GM12873 (cell line): ENCODE measurements around the gene FMOD.

Source experiments
- TF ChIP-seq, protein P1 (sequence below): IDR thresholded peaks from 2 replicates; pipeline ENCODE4 v1.5.1; 2012; ENCODE audit warnings: low read depth, mild to moderate bottlenecking, moderate library complexity, low read length, control low read depth; ENCODE audit not compliant: insufficient read depth; ENCODE audit errors: missing control alignments

The FMOD gene

GRCh38 chr1:203346060-203346768 lies 4.7 kb downstream of the FMOD start:
- TF ChIP-seq, protein P1, sequence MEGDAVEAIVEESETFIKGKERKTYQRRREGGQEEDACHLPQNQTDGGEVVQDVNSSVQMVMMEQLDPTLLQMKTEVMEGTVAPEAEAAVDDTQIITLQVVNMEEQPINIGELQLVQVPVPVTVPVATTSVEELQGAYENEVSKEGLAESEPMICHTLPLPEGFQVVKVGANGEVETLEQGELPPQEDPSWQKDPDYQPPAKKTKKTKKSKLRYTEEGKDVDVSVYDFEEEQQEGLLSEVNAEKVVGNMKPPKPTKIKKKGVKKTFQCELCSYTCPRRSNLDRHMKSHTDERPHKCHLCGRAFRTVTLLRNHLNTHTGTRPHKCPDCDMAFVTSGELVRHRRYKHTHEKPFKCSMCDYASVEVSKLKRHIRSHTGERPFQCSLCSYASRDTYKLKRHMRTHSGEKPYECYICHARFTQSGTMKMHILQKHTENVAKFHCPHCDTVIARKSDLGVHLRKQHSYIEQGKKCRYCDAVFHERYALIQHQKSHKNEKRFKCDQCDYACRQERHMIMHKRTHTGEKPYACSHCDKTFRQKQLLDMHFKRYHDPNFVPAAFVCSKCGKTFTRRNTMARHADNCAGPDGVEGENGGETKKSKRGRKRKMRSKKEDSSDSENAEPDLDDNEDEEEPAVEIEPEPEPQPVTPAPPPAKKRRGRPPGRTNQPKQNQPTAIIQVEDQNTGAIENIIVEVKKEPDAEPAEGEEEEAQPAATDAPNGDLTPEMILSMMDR: peak; percentile 23

GRCh38 chr1:203343956-203344754 lies 6.8 kb downstream of the FMOD start:
- TF ChIP-seq, protein P1: no peak

GRCh38 chr1:203342192-203342940 lies 8.6 kb downstream of the FMOD start:
- TF ChIP-seq, protein P1: peak; percentile 95

DNA sequence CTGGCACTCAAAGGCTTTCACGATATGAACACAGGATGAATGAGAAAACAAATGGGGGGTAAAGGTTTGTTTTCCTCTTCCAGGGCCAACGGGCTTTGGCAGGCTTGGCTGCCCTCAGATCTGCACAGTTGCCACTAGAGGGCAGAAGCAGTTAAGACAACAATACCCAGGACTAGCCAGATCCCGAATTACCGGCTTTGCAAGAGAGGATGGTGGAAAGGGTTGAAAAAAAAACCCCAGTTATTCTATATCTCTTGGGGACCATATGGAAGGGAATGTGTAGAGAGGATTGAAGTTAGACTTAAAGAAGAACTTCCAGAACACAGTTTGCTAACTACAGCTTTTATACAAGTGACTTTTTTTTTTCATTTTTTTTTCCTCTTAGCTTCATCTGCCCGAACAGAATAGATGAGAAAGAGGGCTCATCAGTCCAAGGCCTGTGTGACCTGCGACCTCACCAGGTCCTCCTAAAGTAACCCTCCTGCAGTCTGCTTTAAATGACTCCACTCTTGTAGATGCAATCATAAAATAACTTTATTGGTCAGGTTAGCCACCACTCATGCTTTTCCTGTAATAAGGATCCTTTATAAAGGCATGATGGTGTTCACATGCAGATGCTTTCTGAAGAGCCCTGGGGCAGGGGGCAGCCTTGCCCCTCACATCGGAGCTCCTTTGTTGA lies 10.7 kb downstream of the FMOD start:
- TF ChIP-seq, protein P1: peak; percentile 87

DNA sequence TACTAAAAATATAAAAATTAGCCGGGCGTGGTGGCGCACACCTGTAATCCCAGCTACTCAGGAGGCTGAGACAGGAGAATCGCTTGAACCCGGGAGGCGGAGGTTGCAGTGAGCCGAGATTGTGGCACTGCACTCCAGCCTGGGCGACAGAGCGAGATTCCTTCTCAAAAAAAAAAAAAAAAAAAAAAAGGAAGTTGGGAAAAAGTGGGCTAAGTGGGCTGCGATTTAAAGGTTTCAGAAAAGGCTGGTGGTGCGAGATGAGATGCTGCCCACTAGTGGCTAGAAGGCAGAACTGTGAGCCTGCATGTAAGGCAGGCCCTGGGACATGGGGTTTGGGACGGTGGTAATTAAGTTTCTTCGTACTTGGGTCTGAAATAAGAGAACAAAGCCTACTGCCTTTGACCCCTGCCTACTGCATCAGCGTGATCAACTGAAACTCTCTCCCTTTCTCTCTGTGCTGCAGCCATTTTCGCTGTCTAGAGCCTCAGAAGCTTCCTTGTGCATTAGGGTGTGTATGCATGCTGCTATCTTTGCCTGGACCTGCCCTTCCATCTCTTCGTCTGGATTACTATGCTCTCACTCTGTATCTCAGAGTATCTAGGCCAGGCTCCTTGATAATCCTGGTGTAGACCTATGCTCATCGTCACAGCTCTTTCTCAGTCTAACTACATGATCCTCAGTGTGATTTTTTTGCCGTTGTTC lies 12.4 kb downstream of the FMOD start:
- TF ChIP-seq, protein P1: peak; percentile 96

DNA sequence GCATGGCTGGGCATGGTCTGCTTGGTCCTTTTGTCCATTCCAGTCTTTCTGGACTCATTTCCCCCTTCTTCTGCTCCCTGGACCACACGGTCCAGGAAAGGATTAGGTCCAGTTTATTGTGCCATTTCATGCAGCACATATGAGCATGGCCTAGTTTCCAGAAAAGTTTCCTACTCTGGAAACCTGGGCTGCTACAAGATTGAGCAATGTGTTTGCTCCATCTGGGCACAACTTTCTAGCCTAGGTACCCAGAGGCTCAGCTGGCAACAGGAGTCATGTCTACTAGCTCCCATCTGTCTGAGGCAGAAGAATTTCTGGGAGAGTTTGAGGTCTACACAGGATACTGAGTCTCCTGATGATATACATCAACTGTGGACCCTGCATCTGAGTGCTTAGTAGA lies 14.8 kb downstream of the FMOD start:
- TF ChIP-seq, protein P1: no peak
